Aorta (tissue), 5 donors: ENCODE results near the gene C16orf95. TPM values are rescaled to one million over a fixed set of nuclear protein-coding genes. Genes with fewer than 3 reads are reported as not detected.

Experiments used
- ATAC-seq: fragments of 200-7000 bp; cut with Tn5 transposase; one replicate; pipeline ENCODE4 v1.9.1; 2022; ENCODE audit warnings: moderate library complexity; ENCODE audit not compliant: low FRiP score
- DNase-seq, 2 donors: peaks; one replicate each; pipeline ENCODE4 v3.0.0-alpha.2; 2020
- H3K27ac ChIP-seq, 2 donors: one replicate each; pipeline ENCODE4 v1.5.1; 2013; ENCODE audit warnings: low read length in 2 of 2, mild to moderate bottlenecking in 2 of 2, moderate library complexity in 2 of 2, control low read depth in 1 of 2, inconsistent platforms in 1 of 2, low read depth in 1 of 2
- H3K27me3 ChIP-seq, 2 donors: one replicate each; pipeline ENCODE4 v1.6.1; 2013; ENCODE audit warnings: control low read depth in 1 of 2, low read length in 1 of 2, mild to moderate bottlenecking in 1 of 2, moderate library complexity in 1 of 2; ENCODE audit not compliant: insufficient read depth in 2 of 2, control insufficient read depth in 1 of 2
- H3K36me3 ChIP-seq, 2 donors: one replicate each; pipeline ENCODE4 v1.6.1; 2013; ENCODE audit warnings: control low read depth in 1 of 2, low read length in 1 of 2, mild to moderate bottlenecking in 1 of 2; ENCODE audit not compliant: insufficient read depth in 2 of 2, control insufficient read depth in 1 of 2
- H3K4me1 ChIP-seq, 2 donors: one replicate each; pipeline ENCODE4 v1.6.1; 2013; ENCODE audit warnings: low read length in 2 of 2, control low read depth in 1 of 2, mild to moderate bottlenecking in 1 of 2, moderate library complexity in 1 of 2; ENCODE audit not compliant: insufficient read depth in 2 of 2, control insufficient read depth in 1 of 2
- H3K4me3 ChIP-seq, 2 donors: one replicate each; pipeline ENCODE4 v1.5.1; 2013; ENCODE audit warnings: low read length in 2 of 2, control low read depth in 1 of 2, mild to moderate bottlenecking in 1 of 2
- H3K9me3 ChIP-seq: one replicate; pipeline ENCODE4 v1.6.1; 2013; ENCODE audit warnings: mild to moderate bottlenecking, low read length; ENCODE audit not compliant: control insufficient read depth
- WGBS, 2 donors: extraction: QIAGEN DNeasy Blood & Tissue Kit; methylation state at CpG; one replicate each; pipeline ENCODE4 v1.1.7; 2013; 5-methylcytosine and 5-hydroxymethylcytosine counted together
- intact Hi-C, 2 donors: fragments of 100-400 bp; cut with DNase I; formaldehyde crosslinking; loops; one replicate each; pipeline versions ENCODE4 v1.14.2 to v1.15.0; 2022
- polyA plus RNA-seq, 2 donors: library from polyadenylated mRNA; stranded (reverse); fragments of 200-250 nt; gene quantifications; one replicate each; pipeline ENCODE4 v1.2.3, GENCODE V29; 2013
- total RNA-seq, 2 donors: library from RNA; stranded (reverse); fragmentation: NEBNext Ultra II Directional; extraction: Animal tissue kit (Norgen Biotek cat#: 25700); gene quantifications; one replicate each; pipeline ENCODE4 v1.2.1, GENCODE V29; 2021
- donor health status: healthy with polysubstance abuse.
- donor health status: Bipolar disorder and iron deficiency.
- donor health status: DM: no; HTN: no; CAD: no.
- donor health status: DM: no; HTN: no; CAD: no.
- donor health status: DM: yes; HTN: yes; CAD: no.

The C16orf95 gene
- total and polyA plus RNA-seq, 4 donors, result 2.2 to 6.6 (median 4.2) TPM

- 84 to 85% methylated on average over 20 of the region's 20 CpGs for WGBS, 2 donors
- Histone ChIP-seq H3K27me3 (no peaks in the 10 kb centered on the region), H3K4me3 (no peak overlapping the region), H3K9me3 (no peaks in the 10 kb centered on the region), H3K4me1 (no peaks in the 10 kb centered on the region), H3K27ac (no peak overlapping the region), H3K36me3 (no peaks in the 10 kb centered on the region)
- DNase-seq (peak in 1 of 2 donors; percentile 59), ATAC-seq (no peak)
- intact Hi-C loops, result no loop called here
Measured at GRCh38 chr16:87329436-87330256, 12.5 kb upstream of the C16orf95 start.

GRCh38 chr16:87328846-87329245 lies 11.7 kb upstream of the C16orf95 start:
- H3K27me3 ChIP-seq, result no peaks in the 10 kb centered on the region
- H3K9me3 ChIP-seq, result no peaks in the 10 kb centered on the region
- H3K4me3 ChIP-seq, result no peak overlapping the region
- H3K27ac ChIP-seq, result no peak overlapping the region
- WGBS, 2 donors, result 87 to 89% methylated on average over 12 of the region's 12 CpGs
- no peaks in the 10 kb centered on the region for H3K36me3 ChIP-seq
- no peaks in the 10 kb centered on the region for H3K4me1 ChIP-seq
- no peak for ATAC-seq
- intact Hi-C loops, result no loop called here
- peak; percentile 9 to 62 for DNase-seq

- no peaks in the 10 kb centered on the region for H3K4me1 ChIP-seq
- 83 to 90% methylated on average over 19 of the region's 19 CpGs for WGBS, 2 donors
- peak; percentile 42 to 54 for DNase-seq
- ATAC-seq, result no peak
- no peaks in the 10 kb centered on the region for H3K9me3 ChIP-seq
- H3K27me3 ChIP-seq, result no peaks in the 10 kb centered on the region
- H3K27ac ChIP-seq, result no peak overlapping the region
- no peaks in the 10 kb centered on the region for H3K36me3 ChIP-seq
- intact Hi-C loops, result no loop called here
- no peak overlapping the region for H3K4me3 ChIP-seq
Measured at GRCh38 chr16:87327798-87328495, 10.8 kb upstream of the C16orf95 start.

DNA sequence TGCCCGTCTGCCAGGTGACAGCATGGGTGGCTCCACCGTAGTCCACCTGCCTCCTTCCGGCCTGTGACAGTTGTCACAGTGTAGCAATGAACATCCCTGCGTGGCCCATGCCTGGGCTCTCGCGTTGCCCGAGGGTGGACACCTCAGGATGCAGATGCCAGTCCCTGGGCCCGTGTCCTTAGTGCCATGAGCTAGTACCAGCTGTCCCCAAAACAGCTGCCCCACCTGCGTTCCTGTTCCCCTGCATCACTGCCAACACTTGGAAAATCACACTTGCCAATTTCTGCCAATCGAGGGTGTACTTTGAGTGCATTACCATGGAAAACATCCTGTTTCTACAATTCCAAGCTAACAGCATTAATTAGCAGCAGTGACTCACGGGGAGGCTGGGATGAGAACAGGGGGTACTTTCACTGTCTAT lies 9.0 kb upstream of the C16orf95 start:
- Histone ChIP-seq H3K9me3 (no peaks in the 10 kb centered on the region), H3K4me3 (no peak overlapping the region), H3K36me3 (no peaks in the 10 kb centered on the region), H3K27ac (no peak overlapping the region), H3K4me1 (no peaks in the 10 kb centered on the region), H3K27me3 (no peaks in the 10 kb centered on the region)
- 74 to 76% methylated on average over 11 of the region's 11 CpGs for WGBS, 2 donors
- intact Hi-C loops, result no loop called here
- DNase-seq (peak in 1 of 2 donors; percentile 42), ATAC-seq (no peak)

DNA sequence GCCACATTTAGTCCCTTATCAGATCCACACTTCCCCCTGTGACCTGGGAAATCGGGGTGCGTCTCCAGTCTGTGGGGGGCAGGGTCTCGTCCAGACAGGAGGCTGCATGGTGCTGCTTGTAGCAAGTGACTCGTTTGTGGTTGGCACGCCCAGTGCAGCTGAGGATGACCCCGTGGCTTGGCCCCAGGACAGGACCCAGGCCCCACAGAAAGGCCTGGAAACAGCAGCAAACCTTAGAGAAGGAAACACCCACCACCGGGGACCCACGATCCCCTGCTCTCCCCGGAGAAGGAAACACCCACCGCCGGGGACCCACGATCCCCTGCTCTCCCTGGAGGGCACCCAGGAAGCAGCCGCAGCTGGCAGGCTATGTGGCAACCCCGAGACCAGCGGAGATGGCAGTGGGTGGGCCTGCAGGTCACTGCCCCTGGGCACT lies 8.2 kb upstream of the C16orf95 start:
- DNase-seq (peak in 1 of 2 donors; percentile 40), ATAC-seq (no peak)
- intact Hi-C loops, result no loop called here
- Histone ChIP-seq H3K4me1 (no peaks in the 10 kb centered on the region), H3K27ac (no peak overlapping the region), H3K36me3 (no peaks in the 10 kb centered on the region), H3K27me3 (no peaks in the 10 kb centered on the region), H3K4me3 (no peak overlapping the region), H3K9me3 (no peaks in the 10 kb centered on the region)
- 66 to 70% methylated on average over 15 of the region's 15 CpGs for WGBS, 2 donors

DNA sequence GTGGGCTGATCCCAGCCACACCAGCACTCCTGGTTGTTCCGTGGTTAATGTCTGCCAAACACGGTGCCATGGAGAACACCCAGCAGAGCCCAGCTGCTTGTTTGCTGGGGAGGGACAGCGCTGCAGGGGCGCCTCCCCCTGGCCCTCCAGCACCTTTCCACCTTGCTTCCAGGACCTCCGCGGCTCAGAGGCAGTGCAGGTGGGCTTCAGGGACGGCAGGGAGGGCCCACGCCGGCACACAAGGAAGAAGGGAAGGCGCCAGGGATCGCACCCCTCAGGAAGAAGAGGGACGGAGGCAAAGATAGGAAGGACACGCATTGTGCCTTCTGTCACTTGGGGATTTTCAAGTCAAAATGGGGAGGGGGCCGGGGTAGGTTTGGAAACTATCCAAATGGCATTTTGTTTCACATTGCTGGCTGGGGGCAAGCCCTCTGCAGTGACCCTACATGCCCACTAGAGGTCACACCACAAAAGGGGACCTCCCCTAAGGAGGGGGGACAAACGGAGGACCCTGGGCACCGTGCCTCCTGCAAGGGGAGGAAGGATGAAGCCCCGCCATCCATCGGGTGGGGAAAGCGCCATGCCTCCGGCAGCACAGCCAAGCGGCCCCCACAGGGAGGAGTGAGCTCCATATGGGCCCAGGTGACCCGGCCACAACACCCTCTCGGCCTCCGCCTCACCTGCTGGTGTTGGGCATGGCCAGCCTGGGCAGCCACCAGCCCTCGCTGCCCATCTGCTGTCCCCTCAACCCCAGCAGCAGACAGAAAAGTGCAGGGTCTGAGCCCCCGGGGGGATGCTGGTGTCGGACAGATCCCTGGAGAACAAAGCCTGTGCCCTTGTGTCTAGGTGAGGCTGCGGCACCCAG lies 7.5 kb upstream of the C16orf95 start:
- Histone ChIP-seq H3K4me1 (no peaks in the 10 kb centered on the region), H3K4me3 (no peak overlapping the region), H3K36me3 (no peaks in the 10 kb centered on the region), H3K27me3 (no peaks in the 10 kb centered on the region), H3K27ac (no peak overlapping the region), H3K9me3 (no peaks in the 10 kb centered on the region)
- intact Hi-C loops, result no loop called here
- WGBS, 2 donors, result 50 to 52% methylated on average over 27 to 28 of the region's 28 CpGs
- ATAC-seq (peak; percentile 38), DNase-seq (peak in 1 of 2 donors; percentile 52)

GRCh38 chr16:87323727-87324410 lies 6.7 kb upstream of the C16orf95 start:
- no peak for ATAC-seq
- Histone ChIP-seq H3K27me3 (no peaks in the 10 kb centered on the region), H3K4me3 (no peak overlapping the region), H3K4me1 (no peaks in the 10 kb centered on the region), H3K9me3 (no peaks in the 10 kb centered on the region), H3K36me3 (no peaks in the 10 kb centered on the region), H3K27ac (no peak overlapping the region)
- DNase-seq, result no peak
- WGBS, 2 donors, result 77 to 84% methylated on average over 21 of the region's 21 CpGs
- intact Hi-C loops, result no loop called here
